CD4-positive, alpha-beta T cell treated with Interleukin-1 beta for 1 hour (primary cell): Measurements from ENCODE around the gene MEF2C.
"Not testable (repeated sequence)": the region's sequence is repeated elsewhere in the genome, so short reads cannot be mapped to it uniquely, and the experiment has no call there.

ENCODE experiments used
- DNase-seq, 2 donors: peaks; one replicate each; pipeline ENCODE4 v3.0.0-alpha.2; 2020 to 2022

The MEF2C gene

GRCh38 chr5:88883059-88883835 is at the start of gene MEF2C:
TSS of gene MEF2C (minus strand) at chr5:88883184. CDS start at chr5:88823788, 59,396 bp downstream.
- peak; percentile 24 to 77 for DNase-seq

DNA sequence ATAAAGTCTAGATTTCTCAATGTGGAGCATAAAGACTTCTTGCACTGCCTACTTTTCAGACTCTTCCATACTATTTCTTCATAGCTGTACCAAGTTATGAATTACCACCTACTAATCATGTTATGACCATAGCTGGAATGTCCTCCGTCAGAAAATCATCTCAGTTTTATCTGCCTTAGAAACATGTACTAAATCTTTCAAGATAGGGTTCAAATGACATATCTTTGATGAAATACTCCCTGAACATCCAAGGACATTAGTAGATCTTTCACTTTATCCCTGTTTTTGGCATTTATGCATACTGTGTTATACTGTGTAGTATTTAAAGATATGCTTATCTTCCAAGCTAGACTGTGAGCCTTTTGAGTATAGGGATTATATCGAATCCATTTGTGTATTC is 49.6 kb upstream of the MEF2C start:
- no peak for DNase-seq

DNA sequence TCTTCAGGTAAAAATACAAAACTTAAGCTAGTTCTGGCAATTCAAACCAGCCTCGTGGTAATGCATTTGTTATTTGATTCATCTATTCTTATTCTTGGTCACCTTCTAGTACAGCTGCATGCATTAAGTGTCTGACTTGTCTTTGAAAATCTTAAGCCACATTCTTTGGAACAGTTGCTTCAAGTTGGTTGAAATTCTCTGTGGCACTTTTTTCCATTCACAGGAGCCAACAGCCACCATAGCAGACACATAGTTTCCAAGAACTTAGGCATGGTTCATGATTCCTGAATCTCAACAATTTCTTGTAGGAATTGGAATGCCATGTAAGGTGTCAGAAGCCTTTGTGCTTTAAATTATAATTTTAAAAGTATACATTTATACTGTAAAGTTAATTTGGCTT is 47.4 kb upstream of the MEF2C start:
- DNase-seq, result no peak

DNA sequence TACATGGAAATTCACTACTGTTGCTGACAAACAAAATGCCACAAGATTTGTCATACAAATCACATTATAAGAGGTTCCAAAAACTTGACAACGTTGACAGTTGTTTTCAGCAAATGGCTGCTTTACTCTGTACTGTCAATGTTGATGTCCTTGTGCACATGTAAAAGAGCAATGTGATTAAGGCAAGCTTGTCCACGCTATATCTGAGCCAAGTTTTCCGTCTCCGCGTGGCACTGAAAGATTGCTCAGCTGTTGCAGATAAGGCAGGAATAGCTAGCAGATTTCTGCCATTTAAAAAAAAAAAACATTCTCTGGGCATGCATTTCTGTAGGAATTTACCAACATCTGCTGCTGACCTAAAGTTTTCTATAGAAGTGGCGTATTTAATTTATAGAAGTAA is 46.4 kb upstream of the MEF2C start:
- no peak for DNase-seq

GRCh38 chr5:88926774-88927173 is 43.8 kb upstream of the MEF2C start:
- DNase-seq, result no peak

DNA sequence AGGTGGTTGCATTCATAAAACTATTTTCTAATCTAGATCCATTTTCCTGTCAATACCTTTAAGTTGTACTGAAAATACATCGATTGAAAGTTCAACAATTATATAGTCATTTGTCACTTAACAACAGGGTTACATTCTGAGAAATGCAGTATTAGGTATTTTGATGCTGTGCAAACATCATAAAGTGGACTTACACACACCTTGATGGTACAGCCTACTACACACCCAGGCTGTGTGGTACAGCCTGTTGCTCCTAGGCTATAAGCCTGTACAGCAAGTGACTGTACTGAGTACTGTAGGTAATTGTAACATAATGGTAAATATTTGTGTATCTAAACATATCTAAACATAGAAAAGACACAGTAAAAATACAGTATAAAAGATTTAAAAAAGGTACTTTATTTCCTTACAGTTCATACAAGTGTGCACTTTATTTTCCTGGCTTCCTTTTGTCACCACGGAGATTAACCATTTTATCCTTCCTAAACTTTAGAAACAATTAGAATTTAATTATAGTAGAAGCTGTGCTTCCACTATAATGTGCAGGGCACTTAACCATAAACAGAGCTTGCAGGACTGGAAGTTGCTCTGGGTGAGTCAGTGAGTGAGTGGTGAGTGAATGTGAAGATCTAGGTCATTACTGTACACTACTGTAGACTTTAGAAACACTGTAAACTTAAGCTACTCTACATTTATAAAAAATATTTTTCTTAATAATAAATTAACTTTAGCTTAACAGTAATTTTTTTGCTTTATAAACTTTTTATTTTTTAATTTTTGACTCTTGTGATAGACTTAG is 42.9 kb upstream of the MEF2C start:
- no peak for DNase-seq

DNA sequence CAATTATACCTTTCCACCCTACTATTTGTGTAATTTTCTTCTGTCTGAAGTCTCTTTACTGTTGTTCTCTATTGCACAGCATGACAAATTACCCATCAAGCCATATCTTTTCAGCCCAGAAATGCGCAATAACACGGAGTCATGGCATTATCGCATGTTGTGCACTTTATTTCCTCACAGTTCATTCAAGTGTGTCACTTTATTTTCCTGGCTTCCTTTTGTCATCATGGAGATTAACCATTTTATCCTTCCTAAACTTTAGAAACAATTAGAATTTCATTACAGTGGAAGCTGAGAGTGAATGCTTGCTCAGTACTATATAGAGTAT is 41.3 kb upstream of the MEF2C start:
- DNase-seq, result no peak

DNA sequence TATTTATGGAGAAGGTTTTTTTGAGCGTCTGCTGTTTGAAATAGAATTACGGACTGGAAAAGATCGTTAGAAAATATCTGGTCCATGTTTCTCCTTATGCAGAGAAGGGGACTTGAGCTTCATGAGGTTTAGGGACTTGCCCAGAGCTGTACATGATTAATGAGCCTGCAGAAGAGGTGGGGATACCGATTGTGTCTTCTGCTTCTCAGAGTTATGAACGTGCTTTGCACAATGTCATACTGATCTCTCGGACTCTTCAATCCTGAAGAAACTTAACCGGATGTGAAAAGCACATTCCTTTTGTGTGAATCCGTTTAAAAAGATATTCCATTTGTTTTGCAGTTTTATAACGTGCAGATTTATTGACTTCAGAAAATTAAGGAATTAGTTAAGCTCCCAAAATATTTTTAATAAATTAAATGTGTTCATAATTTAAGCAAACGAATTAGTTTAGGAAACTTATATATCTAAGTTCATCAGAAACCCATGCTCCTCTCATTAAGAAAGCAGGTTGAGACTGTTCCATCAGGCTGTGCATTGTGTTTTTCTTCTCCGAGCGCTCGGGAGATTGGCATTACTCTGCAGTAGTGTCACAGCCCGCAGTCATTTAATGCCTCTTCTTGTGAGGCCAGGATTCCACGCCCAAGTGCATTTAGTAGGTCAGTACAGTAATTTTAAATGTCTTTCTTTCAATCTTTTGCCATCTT is 40.8 kb upstream of the MEF2C start:
- DNase-seq, result no peak

- DNase-seq, result not testable (repeated sequence)
These were observed 29.8 kb upstream of the MEF2C start for GRCh38 chr5:88912743-88913142.

DNA sequence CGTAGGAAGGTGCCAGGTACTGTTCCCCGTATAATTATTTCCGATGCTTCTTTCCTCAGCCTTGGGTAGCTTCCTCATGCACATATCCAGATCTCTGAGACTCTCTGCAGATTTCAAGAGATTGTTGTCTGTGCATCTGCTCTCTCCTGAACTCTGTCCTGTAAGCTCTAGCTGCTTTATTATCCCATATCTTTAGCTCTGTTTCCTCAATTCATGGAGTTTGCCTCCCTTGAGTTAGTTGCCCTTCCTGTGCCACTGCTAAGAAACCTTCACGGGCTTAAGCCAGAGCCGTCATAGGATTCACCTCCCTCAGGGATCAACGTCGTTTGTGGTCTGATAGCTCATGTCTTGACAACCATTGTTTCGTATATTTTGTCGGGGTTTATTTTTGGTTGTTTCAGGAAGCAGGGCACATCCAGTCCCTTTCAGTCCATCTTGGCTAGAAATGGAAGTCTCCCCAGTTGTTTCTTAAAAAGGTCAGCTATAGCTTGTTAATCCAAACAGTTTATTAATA is 28.1 kb upstream of the MEF2C start:
- not testable (repeated sequence) for DNase-seq

DNA sequence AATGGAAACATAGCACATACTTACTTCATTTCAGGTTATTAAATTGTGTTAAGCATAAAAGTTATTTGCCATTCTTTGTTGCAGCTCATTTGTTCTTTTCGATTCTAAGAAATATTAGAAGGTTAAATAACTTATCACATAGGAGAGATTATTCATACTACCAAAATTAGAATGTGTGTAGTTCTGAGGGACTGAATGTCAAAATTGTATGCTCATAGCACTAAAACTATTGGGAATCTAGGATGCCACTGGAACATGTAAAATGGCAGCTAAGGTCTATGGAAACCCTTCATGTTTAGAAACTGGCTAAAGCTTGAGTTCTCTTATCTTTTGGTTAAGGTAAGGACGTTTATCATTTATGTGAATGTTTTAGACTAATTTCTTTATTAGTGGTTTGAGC is 21.5 kb upstream of the MEF2C start:
- DNase-seq, result not testable (repeated sequence)

DNA sequence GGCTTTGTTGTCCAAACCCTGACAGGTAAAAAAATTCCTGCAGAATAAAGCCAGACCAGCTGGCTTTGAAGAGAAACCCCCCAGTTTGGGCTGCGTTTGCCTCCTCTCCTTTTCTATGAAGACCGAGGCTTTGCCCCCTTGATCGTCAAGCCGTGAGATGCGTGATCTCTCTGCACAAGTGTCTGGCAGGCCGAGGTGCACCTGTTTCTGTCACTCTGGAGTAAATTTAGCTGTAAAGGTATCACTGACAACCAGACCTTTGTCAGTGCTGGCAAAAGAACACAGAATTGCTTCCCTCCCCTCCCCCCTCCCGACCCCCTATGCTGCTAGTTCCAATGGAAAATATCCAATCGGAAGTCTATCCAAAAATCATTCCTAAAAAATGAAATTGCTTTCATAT is 21.0 kb upstream of the MEF2C start:
- not testable (repeated sequence) for DNase-seq

GRCh38 chr5:88901077-88901476 is 18.1 kb upstream of the MEF2C start:
- not testable (repeated sequence) for DNase-seq

DNA sequence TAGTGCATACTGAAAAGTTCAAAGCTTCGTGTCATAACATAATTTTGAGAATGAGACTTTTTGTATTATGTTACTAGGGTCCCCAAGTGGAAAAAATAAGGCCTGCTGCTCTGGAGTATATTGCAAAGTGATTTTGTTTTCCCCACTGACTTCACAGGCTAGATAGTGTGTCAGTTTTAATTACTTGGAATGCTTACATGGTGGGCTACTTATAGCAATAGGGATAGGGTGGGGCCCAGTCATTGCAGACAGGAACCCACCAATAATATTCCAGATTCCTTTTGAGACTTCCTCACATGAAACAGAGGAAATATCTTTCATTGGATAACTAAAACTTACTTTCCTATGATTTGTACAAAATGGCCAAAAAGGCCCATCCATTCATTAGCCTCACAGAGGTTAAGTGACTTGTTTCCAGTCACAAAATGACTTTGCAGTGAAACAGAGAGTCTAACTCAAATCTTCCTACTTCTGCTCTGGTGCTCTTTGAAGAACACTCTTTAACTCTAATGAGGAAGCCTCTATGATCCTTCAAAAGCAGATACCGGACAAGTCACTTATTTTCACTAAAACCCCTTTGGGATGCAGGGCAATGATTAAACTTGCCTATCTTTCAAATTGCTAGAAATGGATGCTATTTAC is 16.2 kb upstream of the MEF2C start:
- no peak for DNase-seq

DNA sequence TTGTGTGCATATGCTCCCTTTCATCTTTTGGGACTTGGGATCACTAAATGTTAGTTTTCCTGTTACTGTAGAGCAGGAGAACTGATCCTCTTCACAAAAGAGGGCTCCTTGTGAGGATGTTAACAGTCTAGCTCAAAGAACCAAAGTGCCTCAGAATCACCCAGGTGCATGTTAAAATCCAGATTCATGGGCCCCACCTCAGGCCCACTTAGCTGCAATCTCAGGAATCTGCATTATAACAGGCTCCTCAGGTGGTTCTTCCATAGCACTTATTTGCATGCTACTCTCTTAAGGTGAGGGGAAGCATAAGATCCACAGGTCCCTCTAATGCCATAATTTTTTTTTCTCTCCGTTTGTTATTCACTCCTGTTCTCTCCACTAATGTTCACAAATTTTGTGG is 14.8 kb upstream of the MEF2C start:
- DNase-seq, result no peak

DNA sequence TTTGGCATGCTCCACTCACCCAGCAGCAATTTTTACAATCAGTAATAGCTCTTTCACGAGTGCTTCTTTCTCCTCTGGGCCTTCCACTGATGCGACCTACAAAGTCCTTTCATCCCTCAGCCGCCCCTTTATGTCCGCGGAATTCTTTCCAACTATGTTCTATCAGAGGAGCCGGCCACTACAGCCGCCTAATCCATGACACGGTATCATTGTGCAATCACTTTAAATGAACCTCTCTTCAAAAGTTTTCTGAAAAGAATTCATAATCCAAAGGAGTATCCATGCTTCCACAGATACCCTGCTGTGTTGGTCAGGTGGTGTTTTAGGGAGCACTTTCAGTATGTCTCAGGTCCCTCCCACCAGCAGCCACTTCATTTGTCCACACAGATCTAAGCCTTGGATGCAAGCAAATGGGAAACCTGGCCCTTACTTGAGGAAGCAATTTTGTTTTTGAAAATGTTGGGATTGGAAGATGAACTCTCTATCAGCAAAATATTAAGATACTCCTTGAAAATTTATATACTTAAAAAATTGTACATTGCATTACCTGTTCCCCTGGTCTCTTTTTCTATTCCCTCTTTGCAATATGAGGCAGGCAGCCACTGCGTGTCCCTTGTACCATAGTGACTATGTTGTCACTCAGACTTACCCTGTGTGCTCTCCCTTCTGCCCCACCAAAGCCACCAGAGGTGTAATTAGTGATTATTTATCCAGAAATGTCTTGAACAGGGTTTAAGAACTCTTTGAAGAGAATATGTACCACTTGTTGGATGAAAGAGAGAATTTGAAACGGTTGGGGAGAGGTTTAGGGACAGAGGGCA is 12.9 kb upstream of the MEF2C start:
- no peak for DNase-seq

- DNase-seq, result no peak
These were observed 9.7 kb upstream of the MEF2C start for GRCh38 chr5:88892669-88893068.

DNA sequence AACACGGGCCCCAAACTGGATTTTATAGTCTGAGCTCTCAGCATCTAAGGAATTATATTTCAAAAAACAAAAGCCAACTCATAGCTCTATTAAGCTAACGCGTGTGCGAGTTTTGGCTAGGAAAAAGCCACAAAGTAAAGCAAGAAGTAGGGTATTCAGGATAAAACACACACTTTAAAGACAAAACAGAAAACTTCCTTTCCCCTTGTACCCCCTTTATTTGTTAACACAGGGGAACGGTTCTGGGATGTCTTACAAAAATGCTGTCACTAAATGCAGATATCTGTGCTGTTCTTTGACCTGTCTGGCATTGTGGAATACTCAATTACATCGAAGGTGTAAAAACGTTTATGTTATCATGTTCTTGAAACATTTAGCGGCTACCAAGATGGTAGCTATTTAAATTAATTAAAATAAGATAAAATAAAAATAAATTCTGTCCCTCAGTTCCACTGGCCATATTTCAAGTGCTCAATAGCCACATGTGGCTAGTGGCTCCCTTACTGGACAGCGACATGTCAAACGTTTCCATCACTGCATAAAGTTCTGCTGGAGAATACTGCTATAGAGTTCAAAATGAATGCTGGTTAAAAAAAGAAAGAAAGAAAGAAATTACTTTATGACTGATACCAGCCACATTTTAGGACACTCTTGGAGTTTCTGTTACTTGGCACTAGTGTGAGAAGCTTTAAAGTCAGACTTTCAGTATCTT is 7.2 kb upstream of the MEF2C start:
- DNase-seq, result no peak

- DNase-seq, result peak in 1 of 2 donors; percentile 17
These were observed 6.4 kb upstream of the MEF2C start for GRCh38 chr5:88889189-88890069.

GRCh38 chr5:88888848-88889188 is 5.8 kb upstream of the MEF2C start:
- DNase-seq, result no peak
